GM21576 (cell line): ENCODE measurements around the gene TSPAN18.

Experiments used
- ATAC-seq: cut with Tn5 transposase; IDR thresholded peaks from one replicate; pipeline ENCODE4 v1.9.1; 2021; ENCODE audit warnings: mild to moderate bottlenecking, moderate library complexity; ENCODE audit not compliant: unreplicated experiment

TSPAN18 gene

DNA sequence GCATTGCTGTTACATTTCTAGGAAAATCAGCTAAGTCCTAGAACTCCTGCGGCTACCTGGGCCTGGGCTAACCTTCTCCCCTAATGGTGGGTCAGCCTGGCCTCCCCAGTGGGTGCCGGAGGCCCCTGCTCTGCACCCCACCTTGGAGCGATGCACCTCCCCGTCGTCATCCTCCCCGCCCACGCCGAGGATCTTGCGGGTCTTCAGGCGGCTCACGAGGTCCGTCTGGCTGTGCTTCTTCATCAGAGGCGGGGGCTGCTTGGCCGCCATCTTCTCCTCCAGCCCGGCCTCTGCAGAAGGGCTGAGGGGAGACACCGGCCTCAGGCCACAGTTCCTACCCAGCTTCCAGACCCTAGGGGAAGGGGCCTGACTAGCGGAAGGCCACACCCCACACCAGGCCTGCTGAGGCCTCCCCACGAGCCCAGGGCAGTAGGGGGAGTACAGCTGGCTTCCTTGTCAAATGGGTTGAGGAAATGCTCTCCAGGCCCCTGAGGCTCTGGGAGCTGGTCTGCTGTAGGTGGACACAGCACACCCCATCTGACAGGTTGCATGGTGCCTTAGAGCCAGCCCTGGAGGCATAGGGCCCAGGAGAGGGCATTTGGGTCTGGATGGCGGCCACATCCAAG is 211.4 kb downstream of the TSPAN18 start:
- no peak for ATAC-seq

DNA sequence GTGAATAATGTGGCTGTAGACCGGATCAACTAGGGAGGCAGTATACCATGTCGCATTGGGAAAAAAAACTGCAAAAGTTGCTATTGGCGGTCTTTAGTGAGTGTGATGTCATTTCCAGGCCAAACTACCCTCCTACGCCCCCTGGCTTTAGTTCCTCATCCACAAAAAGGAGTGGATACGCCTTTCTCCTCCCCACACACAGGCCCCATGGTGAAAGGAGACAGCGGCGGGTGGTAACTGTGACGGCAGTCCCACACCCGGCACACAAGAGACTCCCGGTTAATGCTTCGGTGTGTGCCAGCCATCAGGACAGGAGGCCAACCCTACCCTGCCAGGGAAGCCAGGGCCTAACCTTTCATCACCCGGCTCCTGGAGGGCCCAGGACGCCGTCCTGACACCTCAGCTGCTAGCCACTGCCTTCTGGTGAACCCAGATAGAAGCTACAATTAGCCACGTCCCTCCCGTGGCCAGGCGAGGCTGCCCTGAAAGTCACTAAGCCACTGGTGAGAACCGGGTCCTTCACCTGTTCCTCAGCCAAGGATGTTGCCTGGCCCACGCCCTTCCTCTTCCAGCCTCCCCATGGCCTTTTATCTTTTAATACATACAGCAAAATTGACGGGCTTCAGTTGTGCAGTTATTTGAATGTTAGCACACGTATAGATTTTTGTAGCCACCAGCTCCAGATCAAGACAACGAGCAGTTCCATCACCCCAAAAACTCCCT is 213.1 kb downstream of the TSPAN18 start:
- ATAC-seq: no peak

DNA sequence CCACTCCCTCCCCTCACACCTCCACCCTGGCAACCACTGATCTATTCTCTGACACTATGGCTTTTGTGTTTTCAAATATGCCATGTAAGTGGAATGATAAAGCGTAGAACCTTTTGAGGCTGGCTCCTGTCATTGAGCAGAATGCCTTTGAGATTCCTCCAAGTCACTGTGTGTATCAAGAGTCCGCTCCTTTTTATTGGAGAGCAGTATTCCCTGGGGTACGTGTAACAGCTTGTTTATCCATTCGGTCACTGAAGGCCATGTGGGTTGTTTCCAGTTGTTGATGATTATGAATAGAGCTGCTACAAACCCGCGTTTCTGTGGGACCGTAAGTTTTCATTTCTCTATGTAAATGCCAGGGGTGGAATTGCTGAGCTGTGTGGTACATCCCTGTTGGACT is 213.6 kb downstream of the TSPAN18 start:
- no peak for ATAC-seq

DNA sequence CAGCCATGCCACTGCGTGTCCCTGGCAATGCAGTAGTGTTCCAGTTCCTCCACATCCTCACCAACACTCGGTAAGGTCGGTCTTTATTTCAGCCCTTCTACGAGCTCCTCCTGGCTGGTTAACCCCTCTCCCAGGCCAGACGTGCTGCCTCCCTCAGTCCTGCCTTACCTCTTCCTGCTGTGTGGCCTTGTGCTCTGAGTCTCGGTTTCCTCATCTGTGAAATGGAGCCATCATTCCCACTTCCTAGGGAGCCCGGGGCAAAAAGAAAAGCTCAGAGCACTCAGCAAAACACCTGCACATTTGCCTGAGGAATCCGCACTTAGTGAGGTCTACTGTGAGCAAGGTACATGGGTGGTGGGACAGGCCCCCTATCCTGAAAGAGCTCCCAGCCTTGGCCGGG is 214.1 kb downstream of the TSPAN18 start:
- ATAC-seq: no peak

DNA sequence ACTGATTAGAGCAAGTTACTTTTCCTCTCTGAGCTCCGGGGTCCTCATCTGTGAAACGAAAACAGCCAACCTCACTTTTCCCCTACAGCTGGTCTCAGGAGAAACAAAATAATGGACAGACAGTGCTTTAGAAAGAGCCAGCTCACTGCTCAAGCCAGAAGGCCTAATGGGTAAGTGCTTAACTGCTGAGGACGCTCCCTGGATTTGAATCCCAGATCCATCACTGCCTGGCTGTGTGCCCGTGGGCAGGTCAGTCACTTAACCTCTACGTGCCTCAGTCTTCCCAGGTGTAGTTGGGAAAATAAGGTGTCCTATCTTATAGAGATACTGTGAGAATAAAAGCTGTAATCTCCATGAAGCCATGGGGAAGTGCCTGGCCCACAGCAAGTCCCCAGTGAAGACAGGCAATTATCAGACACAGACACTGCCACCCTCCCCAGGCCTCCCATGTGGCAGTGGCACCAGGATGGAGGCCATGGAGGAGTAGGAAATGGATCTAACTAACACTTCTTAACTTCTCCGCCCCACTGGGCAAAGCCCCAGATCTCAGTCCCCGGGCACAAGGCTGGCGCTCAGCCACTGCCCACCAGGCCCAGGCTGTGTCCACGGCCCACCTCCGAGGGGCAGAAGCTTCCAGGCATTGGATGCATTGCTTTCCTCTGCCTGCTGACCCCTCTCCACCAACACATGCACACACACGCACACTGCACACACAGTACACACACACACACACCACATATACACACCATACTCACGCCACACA is 214.7 kb downstream of the TSPAN18 start:
- no peak for ATAC-seq

DNA sequence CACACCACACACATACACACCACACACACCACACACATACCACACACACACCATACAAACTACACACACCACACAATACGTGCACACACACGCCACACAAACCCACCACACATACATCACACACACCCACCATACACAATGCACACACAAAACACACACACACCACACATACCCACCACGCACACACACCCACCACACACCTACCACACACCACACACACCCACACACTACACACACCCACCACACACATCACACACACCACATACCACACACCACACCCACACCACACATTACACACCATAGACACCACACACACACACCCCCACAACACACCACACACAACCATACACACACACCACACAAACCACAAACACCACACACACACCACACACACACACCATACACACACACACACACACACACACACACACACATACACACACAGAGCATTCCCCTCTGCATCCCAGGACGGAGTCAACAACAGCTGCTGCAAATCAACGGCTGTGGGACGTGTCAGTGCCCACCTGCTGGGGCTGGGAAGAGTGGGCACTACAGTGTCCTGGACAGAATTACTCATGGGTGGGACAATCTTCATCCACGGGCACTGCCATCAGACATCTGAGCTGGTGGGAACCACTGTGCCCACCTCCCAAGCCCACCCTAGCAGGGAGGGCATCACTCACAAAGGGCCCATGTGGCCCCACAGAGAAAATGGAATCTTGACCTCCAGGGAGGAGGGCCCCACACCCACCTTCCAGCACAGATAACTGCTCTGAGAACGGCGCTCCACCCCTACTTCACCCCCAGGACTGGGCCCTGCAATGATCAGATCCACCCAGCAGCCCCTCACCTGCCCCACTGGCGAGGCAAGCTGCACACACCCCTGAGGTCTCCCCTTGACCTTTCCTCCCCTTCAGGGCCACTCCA is 215.5 kb downstream of the TSPAN18 start:
- no peak for ATAC-seq

DNA sequence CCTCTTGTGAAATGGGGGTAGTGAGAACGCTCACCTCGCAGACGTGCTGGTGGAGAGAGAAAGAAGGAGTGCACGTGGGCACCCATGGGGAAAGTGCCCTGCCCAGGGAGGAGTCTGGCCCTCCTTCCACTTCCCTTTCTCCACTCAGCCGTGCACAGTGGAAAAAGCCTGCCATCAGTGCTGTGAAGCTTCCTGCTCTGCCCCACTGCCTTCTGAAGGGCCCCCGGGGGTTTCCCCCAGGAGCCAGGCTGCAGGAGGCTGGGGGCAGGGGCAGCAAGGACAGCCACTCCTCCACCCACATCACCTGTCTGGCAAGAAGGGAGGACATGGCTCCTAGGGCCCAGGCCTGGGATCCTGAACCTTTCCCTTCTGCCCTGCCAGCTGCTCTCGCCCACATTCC is 216.4 kb downstream of the TSPAN18 start:
- peak; percentile 80 for ATAC-seq

DNA sequence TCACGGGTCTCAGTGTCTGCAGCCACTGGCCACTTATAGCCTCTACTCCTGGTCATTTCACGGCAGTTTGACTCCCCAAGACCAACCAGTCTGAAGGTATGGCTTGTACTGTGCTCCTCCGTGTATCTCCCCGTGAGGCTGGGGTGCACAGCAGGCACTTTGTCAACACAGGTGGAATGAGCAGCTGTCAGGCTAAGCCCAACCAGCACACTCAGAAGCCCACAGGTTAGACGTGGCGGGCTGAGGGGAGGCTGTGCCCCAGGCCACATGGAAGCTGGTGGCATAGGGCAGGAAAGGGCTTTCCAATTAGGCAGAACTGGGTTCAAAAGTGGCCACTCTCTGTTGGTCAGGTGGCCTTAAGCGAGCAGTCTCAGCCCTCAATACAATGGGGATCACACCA is 216.9 kb downstream of the TSPAN18 start:
- no peak for ATAC-seq

DNA sequence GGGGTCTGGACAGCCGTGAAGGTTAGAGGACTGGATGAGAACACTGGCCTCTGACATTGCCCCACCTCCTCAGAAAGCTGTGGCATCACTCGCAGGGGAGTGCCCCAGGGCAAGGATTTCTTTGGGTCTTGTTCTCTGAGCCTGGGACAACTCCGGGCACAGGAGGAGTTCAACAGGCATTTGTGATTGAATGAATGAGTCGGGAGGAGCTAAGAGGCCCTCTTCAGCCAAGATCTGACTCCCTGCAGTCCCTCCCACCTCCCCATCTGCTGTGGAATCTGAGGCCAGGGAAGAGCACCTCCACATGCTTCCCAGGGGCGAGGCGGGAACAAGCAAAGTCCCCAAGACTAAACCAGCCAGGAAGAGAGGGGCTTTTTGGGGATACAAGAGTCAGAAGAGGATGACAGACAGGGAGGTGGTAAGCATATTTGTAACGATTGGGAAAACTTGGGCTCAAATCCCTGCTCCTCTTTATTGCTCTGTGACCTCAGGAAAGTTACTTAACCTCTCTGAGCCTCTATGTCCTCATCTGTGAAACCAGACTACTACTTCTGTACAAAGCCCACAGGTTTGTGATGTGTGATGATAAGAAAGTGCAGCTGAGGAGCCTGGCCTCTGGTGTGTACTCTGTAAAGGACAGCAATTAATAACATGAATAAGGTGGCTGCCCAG is 217.6 kb downstream of the TSPAN18 start:
- ATAC-seq: no peak

DNA sequence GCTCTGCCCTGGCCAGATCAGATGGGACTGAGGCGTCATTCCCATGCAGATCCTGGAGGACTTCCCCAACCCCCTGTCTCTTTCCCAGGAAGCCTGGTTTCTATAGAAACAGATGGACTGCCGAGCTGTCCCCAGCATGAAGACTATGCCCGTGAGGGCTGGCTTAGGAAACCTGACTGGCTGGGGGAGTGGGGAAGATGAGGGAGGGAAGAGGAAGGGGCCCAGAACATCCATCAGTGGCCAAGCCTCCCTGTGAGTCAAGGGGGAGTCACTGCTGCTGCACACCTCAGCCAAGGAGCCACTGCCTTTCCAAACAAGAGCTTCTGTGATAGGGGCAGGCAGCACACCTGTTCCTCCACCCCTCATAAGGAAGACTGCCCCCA is 218.1 kb downstream of the TSPAN18 start:
- no peak for ATAC-seq

DNA sequence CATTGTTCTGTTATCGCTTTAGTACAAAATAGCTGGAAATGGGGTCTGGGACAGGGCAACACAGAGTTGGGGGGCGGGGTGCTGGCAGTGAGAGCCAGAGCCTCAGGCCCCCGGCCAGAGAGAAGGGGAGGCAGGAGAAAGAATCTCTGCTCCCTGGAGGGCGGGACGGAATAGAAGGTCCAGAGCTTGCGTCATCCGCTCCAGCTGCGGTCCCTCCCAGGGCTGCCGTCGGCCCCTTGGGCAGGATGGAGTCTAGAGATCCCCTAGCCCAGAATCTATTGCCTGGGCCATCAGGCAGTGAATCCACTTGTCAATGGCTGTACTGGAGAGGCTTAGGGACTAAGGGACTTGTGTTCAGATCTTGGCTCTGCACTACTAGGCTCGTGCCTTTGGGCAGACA is 218.9 kb downstream of the TSPAN18 start:
- no peak for ATAC-seq

DNA sequence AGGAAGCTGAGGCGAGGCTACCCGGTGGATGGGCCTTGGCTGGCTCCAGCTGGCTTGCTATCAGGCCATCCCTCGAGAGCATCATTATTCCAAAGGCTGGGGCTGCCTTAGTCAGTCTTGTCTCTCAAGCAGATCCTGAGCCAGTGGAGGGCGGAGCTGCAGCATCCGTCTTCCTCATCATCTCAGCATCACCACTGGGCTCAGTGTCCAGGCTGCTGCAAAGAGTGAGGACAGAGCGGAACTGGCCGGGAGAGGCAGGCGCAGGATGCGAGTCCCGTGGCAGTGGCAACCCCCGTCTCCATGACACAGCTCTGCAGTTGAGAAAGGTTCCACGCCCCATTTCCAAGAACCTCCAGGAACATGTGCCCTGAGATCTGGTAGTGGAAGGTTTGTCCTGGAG is 219.5 kb downstream of the TSPAN18 start:
- no peak for ATAC-seq

DNA sequence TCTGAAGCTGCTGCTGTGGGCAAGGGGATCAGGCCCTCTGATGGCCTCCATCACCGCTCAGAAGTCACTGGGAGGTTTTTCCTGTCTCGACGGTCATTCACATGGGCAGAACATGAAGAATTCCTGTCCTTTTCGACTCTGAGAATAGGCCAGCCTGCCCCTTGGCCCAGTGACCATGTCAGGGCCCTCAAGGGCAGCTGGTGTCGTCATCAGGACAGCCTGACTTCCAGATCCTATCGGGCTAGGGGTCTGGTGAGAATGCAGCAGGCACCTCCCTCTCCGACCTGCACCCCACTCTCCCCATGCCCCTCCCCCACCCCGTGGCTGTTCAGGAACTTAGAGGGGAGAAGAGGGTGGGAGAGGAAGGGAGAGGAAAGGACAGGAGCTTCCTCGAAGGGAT is 220.4 kb downstream of the TSPAN18 start:
- no peak for ATAC-seq

DNA sequence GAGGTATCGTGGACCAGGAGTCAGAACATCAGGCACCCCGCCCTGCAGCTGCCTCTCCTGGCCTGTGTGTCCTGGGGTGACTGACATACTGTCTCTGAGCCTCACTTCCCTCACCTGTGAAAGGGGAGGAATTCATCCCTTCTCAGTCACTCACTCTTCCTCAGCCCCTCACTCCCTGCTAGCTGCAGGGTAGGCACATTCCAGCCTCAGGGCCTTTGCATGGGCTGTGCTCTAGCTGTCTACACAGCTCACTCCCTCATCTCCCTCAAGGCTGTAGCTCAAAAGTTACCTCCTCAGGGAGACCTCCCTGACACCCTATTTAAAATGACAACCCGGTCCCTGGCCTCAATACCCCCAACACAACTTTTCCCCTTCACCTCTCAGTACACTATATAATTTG is 221.4 kb downstream of the TSPAN18 start:
- no peak for ATAC-seq

DNA sequence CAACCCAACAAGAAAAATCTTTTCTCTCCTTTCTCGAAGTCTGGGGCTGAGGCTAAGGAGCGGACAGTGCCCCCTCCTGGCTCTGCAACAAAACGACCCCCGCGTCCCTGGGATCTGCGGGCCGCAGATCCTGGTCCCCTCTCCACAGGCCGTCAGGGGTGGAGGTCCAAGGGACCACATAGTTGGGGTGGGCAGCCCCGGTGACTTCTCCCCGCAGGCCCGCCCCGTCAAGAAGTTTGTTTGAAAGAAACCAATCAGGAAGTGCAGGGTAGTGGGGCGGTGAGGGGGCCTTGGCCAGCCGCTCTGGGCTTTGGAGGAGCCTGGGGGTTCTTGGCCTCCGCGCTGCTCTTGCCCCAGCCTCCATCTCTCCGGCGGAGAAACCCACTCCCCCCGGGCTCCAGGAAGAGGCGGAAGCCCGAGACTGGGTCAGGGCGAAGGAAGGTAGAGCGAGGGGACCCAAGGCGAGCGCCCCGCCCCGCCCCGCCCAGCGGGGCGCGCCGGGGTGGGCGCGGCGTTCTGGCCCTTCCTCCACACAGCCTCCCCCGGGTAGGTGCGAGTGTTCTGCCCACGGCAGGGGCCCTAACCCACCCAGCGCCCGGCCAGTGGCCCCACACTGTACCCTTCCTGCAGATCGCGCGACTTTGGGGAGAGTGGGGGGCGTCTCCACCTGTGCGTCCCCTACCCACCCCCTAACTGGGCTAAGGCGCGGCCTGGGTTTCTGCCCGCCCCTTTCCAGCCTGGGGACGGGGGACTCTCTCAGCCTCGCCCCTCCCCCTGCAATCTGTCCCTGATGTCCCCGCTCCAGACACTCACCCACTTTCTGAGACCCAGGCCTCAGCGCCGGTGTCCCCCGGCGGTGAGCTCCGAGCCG is 222.6 kb downstream of the TSPAN18 start:
- no peak for ATAC-seq

DNA sequence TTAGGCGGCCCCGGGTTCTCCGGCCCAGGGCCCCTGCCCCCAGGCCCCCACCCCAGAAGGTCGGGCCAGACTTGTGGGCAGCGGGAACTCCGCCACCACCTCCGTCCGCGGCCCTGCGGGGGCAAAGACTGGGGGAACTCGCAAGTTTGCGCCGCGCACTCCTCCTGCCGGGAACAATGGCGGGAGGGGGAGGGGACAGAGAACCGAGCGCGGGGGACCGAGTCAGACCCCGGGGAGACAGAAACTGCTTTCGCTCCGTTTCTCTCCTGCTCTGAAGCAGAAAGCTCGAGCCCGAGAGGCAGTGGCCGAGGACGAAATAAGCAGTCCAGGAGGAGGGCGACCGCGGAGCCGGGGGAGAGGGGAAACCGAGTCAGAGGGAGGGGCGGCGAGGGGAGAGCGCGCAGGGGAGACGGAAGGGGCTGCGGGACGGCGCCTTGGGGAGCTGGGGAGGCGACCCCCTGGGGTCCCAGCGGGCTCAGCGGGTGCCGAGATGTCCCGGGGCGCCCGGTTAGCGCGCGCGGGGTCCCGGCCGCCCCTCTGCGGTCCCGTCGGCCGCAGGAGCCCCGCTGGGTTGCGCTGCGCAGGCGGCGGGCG is 223.4 kb downstream of the TSPAN18 start:
- ATAC-seq: no peak

DNA sequence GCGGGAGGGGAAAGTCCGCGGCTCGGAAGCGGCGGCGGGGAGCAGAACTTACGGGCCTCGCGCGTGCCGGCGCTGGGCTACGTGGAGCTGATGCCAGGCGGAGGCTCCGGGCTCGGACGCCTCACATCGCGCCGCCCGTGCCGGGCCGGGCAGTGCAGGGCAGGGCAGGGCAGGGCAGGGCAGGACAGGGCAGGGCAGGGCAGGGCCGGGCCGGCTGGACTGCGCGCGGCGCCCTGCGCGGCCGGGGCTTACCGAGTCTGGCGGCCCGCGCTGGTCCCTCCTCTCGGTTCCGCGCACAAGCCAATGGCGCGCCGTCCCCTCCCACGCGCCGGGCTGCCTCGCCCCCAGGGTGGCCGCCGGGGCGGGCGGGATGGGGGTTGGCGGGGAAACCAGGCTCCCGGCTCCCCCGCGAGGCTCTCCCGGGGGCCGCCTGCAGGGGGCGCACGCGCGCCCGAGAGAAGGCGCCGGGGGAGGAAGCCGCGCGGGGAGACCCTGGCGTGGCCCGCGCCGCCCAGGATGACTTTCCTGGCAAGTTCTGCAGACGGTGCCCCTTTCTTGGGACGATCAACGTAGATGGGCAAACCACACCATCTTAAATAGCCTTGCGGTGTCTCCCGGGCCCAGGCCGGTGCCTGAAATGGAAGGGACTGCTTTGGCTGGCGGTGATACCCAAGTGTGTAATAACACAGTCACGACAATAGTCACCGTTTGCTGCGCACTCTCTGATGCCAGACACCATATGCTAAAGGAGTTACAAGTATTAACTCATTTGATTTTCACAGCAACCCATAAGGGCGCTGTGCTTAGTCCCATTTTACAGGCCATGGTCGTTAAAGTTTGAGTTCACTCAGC is 224.1 kb downstream of the TSPAN18 start, which contains the start of gene TP53I11:
Gene TP53I11, minus strand, starts transcription at position 259 of the 852 bp plus-strand sequence. CDS start 12,548 bp downstream, outside the sequence.
- no peak for ATAC-seq

DNA sequence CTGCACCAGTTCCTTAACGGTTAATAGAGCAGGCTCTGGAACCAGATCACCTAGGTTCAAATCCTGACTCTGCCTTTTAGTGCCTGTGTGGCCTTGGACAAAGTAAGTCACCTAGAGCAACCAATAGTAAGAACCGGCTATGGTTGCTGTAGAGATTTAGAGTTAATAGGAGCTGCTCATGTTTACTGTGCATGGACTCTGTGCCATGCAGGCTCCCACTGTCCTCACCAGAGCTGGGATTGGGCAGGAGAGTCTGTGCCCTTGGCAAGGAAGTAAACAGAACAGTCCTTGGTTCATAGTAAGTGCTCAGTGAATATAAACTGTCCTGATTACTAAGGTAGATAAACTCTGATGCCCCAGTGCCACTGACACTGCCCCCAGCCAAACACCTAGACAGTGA is 225.3 kb downstream of the TSPAN18 start:
- no peak for ATAC-seq
